RWPE1 (cell line): Measurements from ENCODE around the gene CA5B.

Source experiments
- CTCF ChIA-PET: fragments of 350-600 bp; sonication (Branson Sonifier 250); formaldehyde crosslinking; extraction: SDS; loops from one replicate; lab custom pipeline; 2021; lab: Yijun Ruan, JAX
- POLR2A ChIA-PET: fragments of 400-600 bp; formaldehyde crosslinking; extraction: SDS; loops from one replicate; lab custom pipeline; 2020; ENCODE audit warnings: antibody characterized with exemption; ENCODE audit not compliant: low non-redundant PET; lab: Yijun Ruan, JAX
- DNase-seq: peaks from one replicate; pipeline ENCODE4 v3.0.0; 2012; ENCODE audit warnings: low spot score
- H3K27ac ChIP-seq: fragments of 450-650 bp; 2 replicates; pipeline ENCODE4 v1.5.1; 2017
- TF ChIP-seq, protein P1 (sequence below): fragments of 450-650 bp; conservative IDR thresholded peaks from 2 replicates; pipeline ENCODE4 v1.5.1; 2017; ENCODE audit warnings: low read depth, mild to moderate bottlenecking

CA5B gene

DNA sequence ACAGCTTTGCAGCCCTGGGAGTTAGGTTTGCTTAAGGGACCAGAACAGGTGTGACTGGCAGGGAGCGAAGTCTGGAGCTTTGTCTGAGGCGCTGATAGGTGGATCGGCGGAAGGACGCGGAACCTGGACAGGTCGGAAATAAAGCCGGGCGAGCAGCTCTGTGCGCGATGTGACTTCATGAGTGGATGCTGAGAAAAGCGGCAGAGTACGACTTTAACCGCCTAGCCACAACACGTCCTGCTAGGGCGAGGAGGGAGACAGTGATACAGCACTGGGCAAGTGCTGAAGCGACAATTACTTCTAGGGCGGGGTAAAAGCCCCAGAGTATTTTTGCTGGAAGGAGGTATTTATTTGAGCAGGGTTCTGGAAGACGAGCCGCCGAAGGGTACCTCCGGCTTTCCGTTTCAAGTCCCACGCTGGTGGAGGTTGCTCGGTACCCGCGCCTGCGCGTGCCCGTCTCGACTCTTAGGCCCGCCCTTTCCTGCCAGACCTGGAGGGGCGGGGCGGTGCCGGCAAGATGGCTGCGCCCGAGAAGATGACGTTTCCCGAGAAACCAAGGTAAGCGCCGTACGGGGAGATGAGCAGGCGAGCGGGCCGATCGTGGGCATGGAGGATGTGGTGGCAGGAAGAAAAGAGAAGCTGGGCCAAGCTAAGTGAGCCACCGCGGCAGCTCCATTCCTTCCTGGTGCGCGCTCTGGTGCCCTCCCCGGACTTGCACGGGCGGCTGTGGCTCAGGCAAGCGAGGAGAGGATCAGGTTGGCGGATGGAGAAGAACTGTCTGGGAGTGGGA is 52.1 kb downstream of the CA5B start, which contains the start of gene ZRSR2:
Gene ZRSR2, plus strand, starts transcription at position 506 of the 790 bp plus-strand sequence. Its CDS starts 12 bp downstream, at position 518.
- ChIA-PET CTCF (no interaction called here), POLR2A (no interaction called here)
- peak; percentile 69 for DNase-seq
- H3K27ac ChIP-seq: peak within 1 kb of the TSS; percentile 81
- TF ChIP-seq, protein P1, sequence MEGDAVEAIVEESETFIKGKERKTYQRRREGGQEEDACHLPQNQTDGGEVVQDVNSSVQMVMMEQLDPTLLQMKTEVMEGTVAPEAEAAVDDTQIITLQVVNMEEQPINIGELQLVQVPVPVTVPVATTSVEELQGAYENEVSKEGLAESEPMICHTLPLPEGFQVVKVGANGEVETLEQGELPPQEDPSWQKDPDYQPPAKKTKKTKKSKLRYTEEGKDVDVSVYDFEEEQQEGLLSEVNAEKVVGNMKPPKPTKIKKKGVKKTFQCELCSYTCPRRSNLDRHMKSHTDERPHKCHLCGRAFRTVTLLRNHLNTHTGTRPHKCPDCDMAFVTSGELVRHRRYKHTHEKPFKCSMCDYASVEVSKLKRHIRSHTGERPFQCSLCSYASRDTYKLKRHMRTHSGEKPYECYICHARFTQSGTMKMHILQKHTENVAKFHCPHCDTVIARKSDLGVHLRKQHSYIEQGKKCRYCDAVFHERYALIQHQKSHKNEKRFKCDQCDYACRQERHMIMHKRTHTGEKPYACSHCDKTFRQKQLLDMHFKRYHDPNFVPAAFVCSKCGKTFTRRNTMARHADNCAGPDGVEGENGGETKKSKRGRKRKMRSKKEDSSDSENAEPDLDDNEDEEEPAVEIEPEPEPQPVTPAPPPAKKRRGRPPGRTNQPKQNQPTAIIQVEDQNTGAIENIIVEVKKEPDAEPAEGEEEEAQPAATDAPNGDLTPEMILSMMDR: no peak

DNA sequence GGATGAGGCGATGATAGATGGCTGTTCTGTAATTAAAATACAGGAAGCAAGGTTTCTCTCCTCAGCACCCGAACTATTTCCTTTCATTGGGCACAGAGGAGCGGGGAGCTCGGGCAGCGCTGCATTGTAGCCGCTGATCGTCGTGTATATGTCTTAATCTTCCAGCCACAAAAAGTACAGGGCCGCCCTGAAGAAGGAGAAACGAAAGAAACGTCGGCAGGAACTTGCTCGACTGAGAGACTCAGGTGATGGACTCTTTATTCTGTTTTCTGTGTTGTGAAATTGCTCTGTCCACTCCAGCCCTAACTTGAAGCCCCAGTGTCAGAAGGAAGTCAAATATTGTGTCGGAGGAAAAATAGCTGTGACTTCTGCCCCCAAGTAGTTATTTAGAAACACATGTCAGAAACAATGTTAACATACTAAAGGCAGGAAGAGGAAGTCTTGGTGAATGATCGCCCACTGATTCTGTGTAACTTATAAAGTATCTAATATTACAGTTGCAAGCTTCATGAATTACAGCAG is 52.8 kb downstream of the CA5B start:
- POLR2A ChIA-PET: no interaction called here
- peak overlapping the region; percentile 81 for H3K27ac ChIP-seq
- CTCF ChIA-PET: no interaction called here
- peak; percentile 0 for DNase-seq
- TF ChIP-seq, protein P1: no peak

DNA sequence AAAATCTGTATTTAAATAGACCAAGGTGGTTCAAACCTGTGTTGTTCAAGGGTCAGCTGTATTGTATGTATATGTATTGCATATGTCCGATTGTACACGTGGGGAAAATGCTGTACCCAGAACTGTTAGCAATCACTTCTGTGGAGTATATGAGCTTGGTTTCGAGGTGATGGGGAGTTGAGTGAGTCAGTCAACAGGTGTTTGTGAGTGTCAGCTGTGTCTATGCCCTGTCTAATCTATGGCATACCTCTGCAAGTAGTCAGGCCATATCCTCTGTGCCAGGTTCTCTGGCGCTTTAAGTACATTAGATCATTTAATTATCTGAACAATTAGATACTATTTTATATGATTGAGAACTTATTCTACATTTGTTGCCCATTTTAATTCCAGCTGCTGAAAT is 59.6 kb downstream of the CA5B start:
- no peak overlapping the region for H3K27ac ChIP-seq
- DNase-seq: peak; percentile 8
- TF ChIP-seq, protein P1: no peak
- ChIA-PET POLR2A (no interaction called here), CTCF (interaction anchor here (0.7 kb wide), 1 partner anchor 29 kb away, joined by 4 read pairs; no protein-coding TSS in a partner anchor)

DNA sequence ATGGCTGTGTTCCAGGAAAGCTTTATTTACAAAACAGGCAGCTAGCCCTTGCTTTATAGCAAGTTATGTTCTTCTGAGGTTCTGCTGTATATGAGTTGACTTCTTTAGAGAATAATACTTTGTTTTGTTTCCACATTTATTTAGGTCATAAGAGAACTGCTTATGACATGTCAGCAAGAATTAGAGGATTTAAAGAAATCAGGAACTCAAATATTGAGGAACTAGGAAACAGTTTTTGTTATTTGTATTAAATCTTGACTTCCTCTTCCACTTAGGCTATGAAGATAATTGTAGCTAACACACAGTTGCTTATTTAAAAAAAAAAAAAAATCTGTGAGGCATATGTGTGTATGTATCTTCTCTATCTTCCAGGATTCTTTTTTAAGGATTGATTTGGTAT is 66.5 kb downstream of the CA5B start:
- POLR2A ChIA-PET: no interaction called here
- DNase-seq: no peak

DNA sequence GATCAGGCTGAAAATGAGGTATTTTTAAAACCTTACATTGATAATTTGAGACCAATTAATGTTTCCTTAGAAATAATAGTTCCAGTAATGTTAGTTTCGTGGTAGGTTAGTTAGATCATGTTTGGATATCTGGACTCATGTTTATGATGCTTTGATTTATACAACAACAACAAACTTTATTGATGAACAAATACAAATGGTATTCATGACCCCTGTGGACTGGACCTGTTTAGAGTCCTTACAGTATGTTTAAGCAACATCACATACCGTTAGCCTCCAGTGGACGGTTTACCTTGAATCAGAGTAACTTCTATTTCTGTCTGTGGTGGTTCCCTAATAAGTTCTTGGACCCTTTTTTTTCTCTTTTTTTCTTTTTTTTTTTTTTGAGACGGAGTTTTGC is 70.2 kb downstream of the CA5B start:
- no peak overlapping the region for H3K27ac ChIP-seq
- DNase-seq: no peak
- TF ChIP-seq, protein P1: no peak
- POLR2A ChIA-PET: no interaction called here
- CTCF ChIA-PET: no interaction called here

More for the DNA sequence above, 66.5 kb downstream of the CA5B start:
- CTCF ChIA-PET: no interaction called here
- H3K27ac ChIP-seq: no peak overlapping the region
- TF ChIP-seq, protein P1: no peak

DNA sequence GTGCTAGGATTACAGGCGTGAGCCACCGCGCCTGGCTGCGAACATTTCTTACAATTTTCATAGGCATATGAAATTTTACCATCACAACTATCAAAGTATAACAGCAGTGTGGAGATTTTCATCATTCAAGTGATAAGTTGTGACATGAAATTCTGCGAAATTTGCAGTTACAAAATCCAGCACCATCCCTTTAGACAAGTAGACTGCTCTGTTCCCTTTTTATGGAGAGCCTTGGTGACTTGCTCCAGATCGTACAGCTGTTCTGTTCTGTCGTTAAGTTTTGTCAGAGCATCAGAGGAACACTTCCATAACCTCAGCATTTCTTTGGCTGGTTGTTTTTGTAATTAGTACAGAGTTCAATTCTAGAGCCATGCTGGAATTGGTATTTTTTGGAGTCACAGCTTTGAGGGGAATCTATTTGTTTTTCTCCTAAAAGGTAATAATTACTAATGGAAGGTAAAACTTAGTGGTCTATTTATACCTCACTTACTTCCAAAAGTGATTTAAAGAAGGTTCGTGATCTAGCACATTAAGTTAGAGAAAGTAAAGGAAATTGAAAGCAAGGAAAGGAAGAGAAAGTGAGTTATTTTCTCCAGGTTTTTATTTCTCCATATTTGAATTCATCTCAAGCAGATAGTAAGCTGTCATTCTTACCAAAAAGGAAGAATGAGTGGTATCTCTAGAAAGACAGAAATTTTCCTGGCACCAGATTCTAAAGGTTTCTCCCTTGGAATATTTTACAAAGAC is 74.3 kb downstream of the CA5B start:
- CTCF ChIA-PET: no interaction called here
- H3K27ac ChIP-seq: no peak overlapping the region
- POLR2A ChIA-PET: no interaction called here
- DNase-seq: no peak
- TF ChIP-seq, protein P1: no peak
